ENCODE measurements around the gene RAB17. TPM values are rescaled to one million over a fixed set of nuclear protein-coding genes. Genes with fewer than 3 reads are reported as not detected.

Gene RAB17
- total RNA-seq, 1 experiment from 2014 or later: 41.8 TPM

DNA sequence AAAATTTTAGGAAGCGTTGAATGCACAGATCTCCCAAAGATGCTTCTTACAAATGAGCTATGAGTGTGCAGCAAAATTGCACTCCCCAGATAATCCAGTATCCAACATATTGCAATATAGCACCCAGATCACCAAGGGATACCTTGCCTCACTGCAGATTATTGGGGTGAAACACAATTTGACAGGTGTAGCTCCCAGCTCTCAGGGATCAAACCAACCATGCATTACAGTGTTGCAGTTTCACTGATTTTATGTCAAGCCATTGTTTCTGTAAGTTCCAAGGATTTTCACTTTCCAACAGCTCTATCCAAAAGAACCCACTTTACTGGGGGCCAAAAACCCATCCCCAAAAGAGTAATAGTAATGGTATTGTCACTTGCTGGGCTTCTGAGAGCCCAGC is 35.0 kb downstream of the RAB17 start:
- Histone ChIP-seq H2AFZ (ENCODE audit: low read depth, low read length, poor library complexity, severe bottlenecking) (no peak overlapping the region), H3K4me3 (replicated peaks in 1 of 2; ENCODE audit: low read depth in 1 of 2, low read length in 2 of 2) (no peak overlapping the region), H3K9ac (ENCODE audit: low read length) (no peak overlapping the region), H3K9me2 (ENCODE audit: insufficient read depth) (no peaks in the 10 kb centered on the region), H3K27me3 (ENCODE audit: insufficient read depth, low read length) (no peaks in the 10 kb centered on the region), H3K27ac (ENCODE audit: low read depth, low read length) (no peak overlapping the region), H3K36me3 (ENCODE audit: control insufficient read depth in 1 of 2, insufficient read depth in 2 of 2, low read length in 2 of 2) (peaks cover 9 to 39% of the 10 kb centered on the region in 2 experiments), H4K20me1 (ENCODE audit: insufficient read depth) (no peaks in the 10 kb centered on the region), H3K4me2 (ENCODE audit: low read length) (no peak overlapping the region), H3K4me1 (ENCODE audit: control insufficient read depth in 1 of 2, insufficient read depth in 2 of 2, low read length in 2 of 2) (no peaks in the 10 kb centered on the region), H3K9me3 (ENCODE audit: control insufficient read depth in 1 of 2, insufficient read depth in 1 of 2, low read depth in 1 of 2, low read length in 2 of 2) (peaks cover 11 to 14% of the 10 kb centered on the region in 2 experiments; a peak in 3 of 4 replicates), H3K79me2 (ENCODE audit: insufficient read depth, low read length) (no peaks in the 10 kb centered on the region)
- no peak for TF ChIP-seq CEBPB (IDR thresholded peaks at IDR 0.05; ENCODE audit: low read depth)
- no peak for TF ChIP-seq SRF (IDR thresholded peaks at IDR 0.05; ENCODE audit: low read depth)
- no peak for TF ChIP-seq TCF7L2 (IDR thresholded peaks at IDR 0.05; ENCODE audit: borderline replicate concordance, extremely low read depth, insufficient read depth, insufficient read length)
- TF ChIP-seq MAX (IDR thresholded peaks at IDR 0.05): no peak
- no peak for TF ChIP-seq JUND (IDR thresholded peaks at IDR 0.05)
- TF ChIP-seq POLR2AphosphoS5 (IDR thresholded peaks at IDR 0.05; ENCODE audit: low read depth, low read length): no peak
- TF ChIP-seq EZH2phosphoT487 (IDR thresholded peaks at IDR 0.05; ENCODE audit: borderline replicate concordance): no peak
- no peak for TF ChIP-seq CBX3 (IDR thresholded peaks at IDR 0.05; ENCODE audit: low read depth)
- ATAC-seq: no peak
- intact Hi-C loops (cut with micrococcal nuclease): no loop called here
- no peak for DNase-seq (ENCODE audit: low read depth, low spot score)
- ChIA-PET POLR2A (no interaction called here), RAD21 (ENCODE audit: low non-redundant PET in 1 of 2, low total read pairs in 2 of 2, uncharacterized antibody in 2 of 2, unreplicated experiment in 2 of 2) (no interaction called here), CTCF (interaction anchor here (1.8 kb wide), 1 partner anchor 43 kb away, joined by 4 read pairs; no protein-coding TSS in a partner anchor)
- BruUV-seq (replicated peaks): no TSS peak

GRCh38 chr2:237553948-237554347 is 36.6 kb downstream of the RAB17 start:
- Histone ChIP-seq H3K9ac (ENCODE audit: low read length) (no peak overlapping the region), H3K4me3 (replicated peaks in 1 of 2; ENCODE audit: low read depth in 1 of 2, low read length in 2 of 2) (no peak overlapping the region), H3K36me3 (ENCODE audit: control insufficient read depth in 1 of 2, insufficient read depth in 2 of 2, low read length in 2 of 2) (peaks cover 12 to 39% of the 10 kb centered on the region in 2 experiments), H3K9me2 (ENCODE audit: insufficient read depth) (no peaks in the 10 kb centered on the region), H2AFZ (ENCODE audit: low read depth, low read length, poor library complexity, severe bottlenecking) (no peak overlapping the region), H3K79me2 (ENCODE audit: insufficient read depth, low read length) (no peaks in the 10 kb centered on the region), H3K27me3 (ENCODE audit: insufficient read depth, low read length) (no peaks in the 10 kb centered on the region), H3K9me3 (ENCODE audit: control insufficient read depth in 1 of 2, insufficient read depth in 1 of 2, low read depth in 1 of 2, low read length in 2 of 2) (peaks cover 11 to 14% of the 10 kb centered on the region in 2 experiments; a peak in 3 of 4 replicates), H3K4me1 (ENCODE audit: control insufficient read depth in 1 of 2, insufficient read depth in 2 of 2, low read length in 2 of 2) (no peaks in the 10 kb centered on the region), H3K4me2 (ENCODE audit: low read length) (no peak overlapping the region), H4K20me1 (ENCODE audit: insufficient read depth) (no peaks in the 10 kb centered on the region), H3K27ac (ENCODE audit: low read depth, low read length) (no peak overlapping the region; the same call in 1 of the 2 replicates)
- ChIA-PET POLR2A (no interaction called here), RAD21 (ENCODE audit: low non-redundant PET in 1 of 2, low total read pairs in 2 of 2, uncharacterized antibody in 2 of 2, unreplicated experiment in 2 of 2) (no interaction called here), CTCF (interaction anchor here (1.8 kb wide), 1 partner anchor 41 kb away, joined by 4 read pairs; no protein-coding TSS in a partner anchor)
- ATAC-seq (no peak), DNase-seq (ENCODE audit: low read depth, low spot score) (no peak)
- no TSS peak for BruUV-seq (replicated peaks)
- intact Hi-C loops (cut with micrococcal nuclease): no loop called here
- TF ChIP-seq YY1 (IDR thresholded peaks at IDR 0.05; ENCODE audit: extremely low read depth, insufficient replicate concordance, low read depth, low read length) (no peak), MAX (IDR thresholded peaks at IDR 0.05) (no peak), SP1 (IDR thresholded peaks at IDR 0.05; ENCODE audit: low read depth) (no peak), POLR2A (IDR thresholded peaks at IDR 0.05; ENCODE audit: borderline replicate concordance, extremely low read depth, insufficient read depth, insufficient read length) (no peak), ATF3 (IDR thresholded peaks at IDR 0.05) (no peak), ZNF274 (IDR thresholded peaks at IDR 0.05; ENCODE audit: low read depth, low read length) (no peak), SRF (IDR thresholded peaks at IDR 0.05; ENCODE audit: low read depth) (no peak), ELF1 (IDR thresholded peaks at IDR 0.05; ENCODE audit: borderline replicate concordance, low read depth) (no peak), ZFX (IDR thresholded peaks at IDR 0.05) (no peak)
- TF ChIP-seq, protein P1, sequence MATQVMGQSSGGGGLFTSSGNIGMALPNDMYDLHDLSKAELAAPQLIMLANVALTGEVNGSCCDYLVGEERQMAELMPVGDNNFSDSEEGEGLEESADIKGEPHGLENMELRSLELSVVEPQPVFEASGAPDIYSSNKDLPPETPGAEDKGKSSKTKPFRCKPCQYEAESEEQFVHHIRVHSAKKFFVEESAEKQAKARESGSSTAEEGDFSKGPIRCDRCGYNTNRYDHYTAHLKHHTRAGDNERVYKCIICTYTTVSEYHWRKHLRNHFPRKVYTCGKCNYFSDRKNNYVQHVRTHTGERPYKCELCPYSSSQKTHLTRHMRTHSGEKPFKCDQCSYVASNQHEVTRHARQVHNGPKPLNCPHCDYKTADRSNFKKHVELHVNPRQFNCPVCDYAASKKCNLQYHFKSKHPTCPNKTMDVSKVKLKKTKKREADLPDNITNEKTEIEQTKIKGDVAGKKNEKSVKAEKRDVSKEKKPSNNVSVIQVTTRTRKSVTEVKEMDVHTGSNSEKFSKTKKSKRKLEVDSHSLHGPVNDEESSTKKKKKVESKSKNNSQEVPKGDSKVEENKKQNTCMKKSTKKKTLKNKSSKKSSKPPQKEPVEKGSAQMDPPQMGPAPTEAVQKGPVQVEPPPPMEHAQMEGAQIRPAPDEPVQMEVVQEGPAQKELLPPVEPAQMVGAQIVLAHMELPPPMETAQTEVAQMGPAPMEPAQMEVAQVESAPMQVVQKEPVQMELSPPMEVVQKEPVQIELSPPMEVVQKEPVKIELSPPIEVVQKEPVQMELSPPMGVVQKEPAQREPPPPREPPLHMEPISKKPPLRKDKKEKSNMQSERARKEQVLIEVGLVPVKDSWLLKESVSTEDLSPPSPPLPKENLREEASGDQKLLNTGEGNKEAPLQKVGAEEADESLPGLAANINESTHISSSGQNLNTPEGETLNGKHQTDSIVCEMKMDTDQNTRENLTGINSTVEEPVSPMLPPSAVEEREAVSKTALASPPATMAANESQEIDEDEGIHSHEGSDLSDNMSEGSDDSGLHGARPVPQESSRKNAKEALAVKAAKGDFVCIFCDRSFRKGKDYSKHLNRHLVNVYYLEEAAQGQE (IDR thresholded peaks at IDR 0.05; ENCODE audit: low read depth): no peak
